A549 (cell line): ENCODE data around the gene ALDH16A1. TPM values are rescaled to one million over a fixed set of nuclear protein-coding genes. Genes with fewer than 3 reads are reported as not detected.

Experiments used
- ATAC-seq, 2 experiments: fragments of 200-7000 bp in 1 of 2; fragments of >200 bp in 1 of 2; cut with Nextera tagmentation in 1 of 2; cut with Tn5 transposase in 1 of 2; 3 replicates each; pipeline versions ENCODE4 v1.8.0 to v1.9.1; 2018 to 2020; ENCODE audit warnings: mild to moderate bottlenecking in 1 of 2, moderate library complexity in 1 of 2
- CTCF ChIA-PET: fragments of 300-600 bp; sonication (Branson Sonifier 250); formaldehyde crosslinking; extraction: SDS; loops from one replicate; lab custom pipeline; 2021; ENCODE audit warnings: antibody characterized with exemption, inconsistent platforms; lab: Yijun Ruan, JAX
- POLR2A ChIA-PET: fragments of 350-600 bp; formaldehyde crosslinking; extraction: SDS; loops from one replicate; lab custom pipeline; 2021; ENCODE audit warnings: antibody characterized with exemption, inconsistent platforms; lab: Yijun Ruan, JAX
- DNase-seq, 2 experiments: peaks; one replicate each; pipeline versions ENCODE4 v3.0.0 to v3.0.0-alpha.2; 2011 to 2016; ENCODE audit warnings: low read depth in 1 of 2, low spot score in 1 of 2
- FAIRE-seq: peaks from 2 replicates; lab custom pipeline; 2011; peaks lifted over from hg19 to GRCh38; lab: Jason Lieb, UNC
- H3K27ac ChIP-seq, 2 experiments: fragments of >200 bp; sonication (Bioruptor Twin); formaldehyde crosslinking; 3 replicates each; pipeline ENCODE4 v1.5.1; 2016 to 2017
- H3K4me1 ChIP-seq: fragments of >200 bp; sonication (Bioruptor Twin); formaldehyde crosslinking; 3 replicates; pipeline ENCODE4 v1.6.1; 2016
- H3K4me2 ChIP-seq: fragments of >200 bp; sonication (Bioruptor Twin); formaldehyde crosslinking; 3 replicates; pipeline ENCODE4 v1.6.1; 2016
- H3K4me3 ChIP-seq: fragments of >200 bp; sonication (Bioruptor Twin); formaldehyde crosslinking; 3 replicates; pipeline ENCODE4 v1.5.1; 2016
- H3K9me3 ChIP-seq: fragments of >200 bp; sonication (Bioruptor Twin); formaldehyde crosslinking; 3 replicates; pipeline ENCODE4 v1.6.1; 2016
- ATOH8 ChIP-seq: fragments of 250-450 bp; sonication (Bioruptor Pico); IDR thresholded peaks from 2 replicates; pipeline ENCODE4 v1.5.0; 2020; ENCODE audit warnings: low read depth, mild to moderate bottlenecking, moderate library complexity
- BHLHE40 ChIP-seq: IDR thresholded peaks from 2 replicates; pipeline ENCODE4 v1.6.1; 2012; ENCODE audit warnings: low read depth, low read length, inconsistent platforms
- CBX2 ChIP-seq: fragments of 200-600 bp; sonication (generic); IDR thresholded peaks from 2 replicates; pipeline ENCODE4 v1.6.1; 2016; ENCODE audit warnings: low read depth, mild to moderate bottlenecking, borderline replicate concordance
- CEBPB ChIP-seq, 2 experiments: fragments of >200 bp in 1 of 2; sonication (Bioruptor Twin) in 1 of 2; formaldehyde crosslinking in 1 of 2; IDR thresholded peaks; 2 replicates each; pipeline ENCODE4 v1.6.1; 2012 to 2016
- CHD2 ChIP-seq: fragments of 150-350 bp; IDR thresholded peaks from 2 replicates; pipeline ENCODE4 v1.6.1; 2014; ENCODE audit warnings: low read length; ENCODE audit not compliant: partially characterized antibody
- CTCF ChIP-seq: fragments of >200 bp; sonication (Bioruptor Twin); formaldehyde crosslinking; IDR thresholded peaks from 3 replicates; pipeline ENCODE4 v1.5.1; 2016
- E2F6 ChIP-seq: IDR thresholded peaks from 2 replicates; pipeline ENCODE4 v1.6.1; 2012; ENCODE audit warnings: low read depth, borderline replicate concordance
- EHMT2 ChIP-seq: fragments of 200-600 bp; sonication (generic); IDR thresholded peaks from 2 replicates; pipeline ENCODE4 v1.6.1; 2016; ENCODE audit warnings: antibody characterized with exemption, low read depth, mild to moderate bottlenecking, moderate library complexity
- ELK1 ChIP-seq: fragments of 150-350 bp; IDR thresholded peaks from 2 replicates; pipeline ENCODE4 v1.6.1; 2014; ENCODE audit warnings: low read depth, mild to moderate bottlenecking, low read length
- ESRRA ChIP-seq: fragments of 150-350 bp; IDR thresholded peaks from 2 replicates; pipeline ENCODE4 v1.6.1; 2014; ENCODE audit warnings: mild to moderate bottlenecking, low read length, borderline replicate concordance
- FOSB ChIP-seq: fragments of 250-450 bp; sonication (Bioruptor Pico); IDR thresholded peaks from 2 replicates; pipeline ENCODE4 v1.5.0; 2020; ENCODE audit warnings: mild to moderate bottlenecking, moderate library complexity
- FOSL2 ChIP-seq, 2 experiments: fragments of 450-650 bp in 1 of 2; fragments of >200 bp in 1 of 2; sonication (Bioruptor Twin) in 1 of 2; formaldehyde crosslinking; IDR thresholded peaks; 2 replicates each; pipeline versions ENCODE4 v1.5.0 to v1.6.1; 2016 to 2020; ENCODE audit warnings: mild to moderate bottlenecking in 1 of 2, moderate library complexity in 1 of 2
- GATA3 ChIP-seq: IDR thresholded peaks from 2 replicates; pipeline ENCODE4 v1.6.1; 2012; ENCODE audit warnings: borderline replicate concordance
- HES2 ChIP-seq: fragments of >200 bp; sonication (Bioruptor Twin); formaldehyde crosslinking; IDR thresholded peaks from 2 replicates; pipeline ENCODE4 v1.6.1; 2016
- HOXB13 ChIP-seq: fragments of 250-450 bp; sonication (Bioruptor Pico); IDR thresholded peaks from 2 replicates; pipeline ENCODE4 v1.5.0; 2020; ENCODE audit warnings: low read depth, mild to moderate bottlenecking, moderate library complexity
- HOXB5 ChIP-seq: fragments of 250-450 bp; sonication (Bioruptor Pico); IDR thresholded peaks from 2 replicates; pipeline ENCODE4 v1.5.0; 2020; ENCODE audit warnings: mild to moderate bottlenecking, moderate library complexity
- JUNB ChIP-seq: fragments of >200 bp; sonication (Bioruptor Twin); formaldehyde crosslinking; IDR thresholded peaks from 2 replicates; pipeline ENCODE4 v1.6.1; 2016
- MAFK ChIP-seq: fragments of 450-650 bp; IDR thresholded peaks from 2 replicates; pipeline ENCODE4 v1.6.1; 2014; ENCODE audit not compliant: partially characterized antibody
- MAX ChIP-seq: IDR thresholded peaks from 2 replicates; pipeline ENCODE4 v1.6.1; 2012
- MAZ ChIP-seq: fragments of 150-350 bp; IDR thresholded peaks from 2 replicates; pipeline ENCODE4 v1.6.1; 2014; ENCODE audit warnings: antibody characterized with exemption, low read depth, low read length, borderline replicate concordance
- NFE2L2 ChIP-seq: fragments of 150-350 bp; conservative IDR thresholded peaks from 2 replicates; pipeline ENCODE4 v1.6.1; 2014; ENCODE audit warnings: low read length
- NPAS2 ChIP-seq: fragments of 250-450 bp; sonication (Bioruptor Pico); IDR thresholded peaks from 2 replicates; pipeline ENCODE4 v1.8.0; 2022; ENCODE audit warnings: mild to moderate bottlenecking, moderate library complexity, borderline replicate concordance
- NR3C1 ChIP-seq: fragments of >200 bp; sonication (Bioruptor Twin); formaldehyde crosslinking; IDR thresholded peaks from 3 replicates; pipeline ENCODE4 v1.6.1; 2017
- PBX3 ChIP-seq: IDR thresholded peaks from 2 replicates; pipeline ENCODE4 v1.6.1; 2012
- PHF8 ChIP-seq: fragments of 200-600 bp; sonication (generic); IDR thresholded peaks from 2 replicates; pipeline ENCODE4 v1.6.1; 2016; ENCODE audit warnings: low read depth, mild to moderate bottlenecking, antibody characterized with exemption, moderate library complexity, borderline replicate concordance
- POLR2A ChIP-seq: IDR thresholded peaks from 2 replicates; pipeline ENCODE4 v1.6.1; 2012; ENCODE audit warnings: mild to moderate bottlenecking, low read length
- POLR2AphosphoS2 ChIP-seq: conservative IDR thresholded peaks from 2 replicates; pipeline ENCODE4 v1.6.1; 2012; ENCODE audit warnings: low read length, improper control_type of control experiment, inconsistent platforms
- RARB ChIP-seq: fragments of 250-450 bp; sonication (Bioruptor Pico); IDR thresholded peaks from 2 replicates; pipeline ENCODE4 v1.8.0; 2021; ENCODE audit warnings: mild to moderate bottlenecking, moderate library complexity
- RCOR1 ChIP-seq: fragments of 150-350 bp; IDR thresholded peaks from 2 replicates; pipeline ENCODE4 v1.6.1; 2014; ENCODE audit warnings: antibody characterized with exemption, low read length, low read depth
- RFX5 ChIP-seq: fragments of 450-650 bp; IDR thresholded peaks from 2 replicates; pipeline ENCODE4 v1.7.1; 2014; ENCODE audit warnings: antibody characterized with exemption, mild to moderate bottlenecking, moderate library complexity
- RNF2 ChIP-seq: fragments of 200-600 bp; sonication (generic); IDR thresholded peaks from 2 replicates; pipeline ENCODE4 v1.6.1; 2016; ENCODE audit warnings: low read depth, mild to moderate bottlenecking, antibody characterized with exemption, moderate library complexity, borderline replicate concordance
- SREBF2 ChIP-seq: fragments of 450-650 bp; IDR thresholded peaks from 2 replicates; pipeline ENCODE4 v1.6.1; 2014; ENCODE audit warnings: mild to moderate bottlenecking, moderate library complexity
- TFCP2L1 ChIP-seq: fragments of 250-450 bp; sonication (Bioruptor Pico); IDR thresholded peaks from 2 replicates; pipeline ENCODE4 v1.5.0; 2021; ENCODE audit warnings: mild to moderate bottlenecking
- TP53 ChIP-seq: fragments of 250-450 bp; sonication (Bioruptor Pico); IDR thresholded peaks from 2 replicates; pipeline ENCODE4 v1.5.0; 2021; ENCODE audit warnings: mild to moderate bottlenecking, moderate library complexity
- ZSCAN20 ChIP-seq: fragments of 250-450 bp; sonication (Bioruptor Pico); IDR thresholded peaks from 2 replicates; pipeline ENCODE4 v1.8.0; 2022; ENCODE audit warnings: mild to moderate bottlenecking, moderate library complexity
- WGBS: methylation state at CpG from one replicate; pipeline ENCODE4 v1.1.6; 2017; ENCODE audit errors: missing lambda C conversion rate; 5-methylcytosine and 5-hydroxymethylcytosine counted together
- polyA plus RNA-seq, 4 experiments: library from polyadenylated mRNA; depleted of rRNA in 3 of 4; stranded (reverse); fragments of >200 nt; fragmentation: RNase III in 1 of 4; extraction: RNeasy Plus Mini Kit Qiagen cat#74134 plus additional on column Dnase treatment in 1 of 4; gene quantifications; 2 replicates in 3 of 4; 3 replicates in 1 of 4; pipeline ENCODE4 v1.2.3, GENCODE V29; 2011 to 2017

The ALDH16A1 gene
- polyA plus RNA-seq, 2 of the 4 experiments (the other 2 are of a cell fraction), result 10.2 to 23.0 TPM

- H3K27ac ChIP-seq, result peak within 1 kb of the TSS; percentile 94 to 95
- FAIRE-seq (peak; percentile 88), ATAC-seq (peak; percentile 83 to 90), DNase-seq (peak; percentile 98 to 100)
- POLR2A ChIA-PET, result interaction anchor here (0.9 to 1.5 kb wide), 6 partner anchors 8 to 153 kb away, joined by 3 to 12 read pairs (median 5); partner anchors contain the start of genes ALDH16A1 and RPS11
- peak within 1 kb of the TSS; percentile 71 for H3K4me3 ChIP-seq
- peak within 1 kb of the TSS; percentile 80 for H3K4me2 ChIP-seq
- H3K9me3 ChIP-seq, result no peaks in the 10 kb centered on the region
- CTCF ChIA-PET, result interaction anchor here (0.6 to 2.4 kb wide), 5 partner anchors 8 to 83 kb away, joined by 3 to 11 read pairs (median 3); partner anchors contain the start of gene FLT3LG
- peaks cover 29% of the 10 kb centered on the region for H3K4me1 ChIP-seq
- WGBS, result 1% methylated on average over 50 of the region's 57 CpGs
- TF ChIP-seq POLR2AphosphoS2, result no peak; the same call in 1 of the 2 replicates
- TF ChIP-seq BHLHE40, result no peak
- no peak; the same call in 1 of the 2 replicates for TF ChIP-seq TP53 (CRISPR knock-in tag)
- TF ChIP-seq SREBF2, result no peak
- TF ChIP-seq POLR2A, result peak; percentile 97
- TF ChIP-seq EHMT2, result no peak
- TF ChIP-seq NPAS2 (CRISPR knock-in tag), result no peak
- peak; percentile 75; the same call in 1 of the 2 replicates for TF ChIP-seq RARB (CRISPR knock-in tag)
- no peak for TF ChIP-seq FOSL2 (IDR thresholded peaks at IDR 0.05)
- peak; percentile 38 for TF ChIP-seq FOSL2 (CRISPR knock-in tag; IDR thresholded peaks at IDR 0.05)
- TF ChIP-seq HES2, result no peak
- no peak for TF ChIP-seq CBX2
- TF ChIP-seq FOSB (CRISPR knock-in tag), result peak; percentile 83; the same call in 1 of the 2 replicates
- 0 out of 2 replicates have a peak, but pooled peaks have one; percentile 42 for TF ChIP-seq ATOH8 (CRISPR knock-in tag)
- TF ChIP-seq RCOR1, result no peak
- peak; percentile 29; the same call in 1 of the 2 replicates for TF ChIP-seq PBX3
- peak; percentile 89 for TF ChIP-seq MAX
- no peak for TF ChIP-seq ZSCAN20 (CRISPR knock-in tag)
- peak; percentile 16; the same call in 1 of the 2 replicates for TF ChIP-seq HOXB13
- no peak for TF ChIP-seq MAFK
- no peak for TF ChIP-seq ESRRA
- TF ChIP-seq PHF8, result peak; percentile 100
- no peak for TF ChIP-seq MAZ
- TF ChIP-seq E2F6, result 0 out of 2 replicates have a peak, but pooled peaks have one; percentile 9
- no peak for TF ChIP-seq JUNB
- peak; percentile 40; the same call in 1 of the 2 replicates for TF ChIP-seq GATA3
- TF ChIP-seq CTCF, result no peak
- TF ChIP-seq ELK1, result no peak
- TF ChIP-seq RNF2, result no peak
- TF ChIP-seq RFX5, result peak; percentile 83; the same call in 1 of the 2 replicates
- no peak for TF ChIP-seq CHD2
- peak; percentile 80; the same call in 1 of the 2 replicates for TF ChIP-seq TFCP2L1 (CRISPR knock-in tag)
- TF ChIP-seq NFE2L2, result no peak
- no peak for TF ChIP-seq NR3C1
- peak; percentile 83 to 95; a peak in 3 of 4 replicates for TF ChIP-seq CEBPB (IDR thresholded peaks at IDR 0.05)
- peak; percentile 76 for TF ChIP-seq HOXB5 (CRISPR knock-in tag)
Measured at GRCh38 chr19:49487277-49488045, 34.4 kb downstream of the ALDH16A1 start, which contains the start of gene RPL13A. RPL13A (plus strand) TSS chr19:49487608; CDS start chr19:49487630, 22 bp downstream.
